HepG2 (cell line): Measurements from ENCODE around the gene ZNF211. TPM values are rescaled to one million over a fixed set of nuclear protein-coding genes. Genes with fewer than 3 reads are reported as not detected.

Source experiments
- CEBPB ChIP-seq: IDR thresholded peaks from 2 replicates; pipeline ENCODE4 v1.6.1; 2011; ENCODE audit warnings: low read depth, low read length, improper control_type of control experiment, borderline replicate concordance
- KDM4B ChIP-seq: sonication (generic); formaldehyde crosslinking; IDR thresholded peaks from 2 replicates; pipeline ENCODE4 v1.4.0; 2020; ENCODE audit warnings: missing genetic modification reagents
- LCORL ChIP-seq, 2 experiments: fragments of 450-650 bp in 1 of 2; sonication (generic) in 1 of 2; formaldehyde crosslinking in 1 of 2; IDR thresholded peaks; 2 replicates each; pipeline versions ENCODE4 v1.5.0 to v1.6.1; 2017 to 2020; ENCODE audit warnings: antibody characterized with exemption in 1 of 2, missing genetic modification reagents in 1 of 2
- MATR3 ChIP-seq: sonication (generic); formaldehyde crosslinking; IDR thresholded peaks from 2 replicates; pipeline ENCODE4 v1.4.0; 2020; ENCODE audit warnings: missing genetic modification reagents
- NFYB ChIP-seq: sonication (generic); formaldehyde crosslinking; IDR thresholded peaks from 2 replicates; pipeline ENCODE4 v1.4.0; 2020; ENCODE audit warnings: missing genetic modification reagents
- NRL ChIP-seq: sonication (generic); formaldehyde crosslinking; IDR thresholded peaks from 2 replicates; pipeline ENCODE4 v1.5.0; 2020; ENCODE audit warnings: missing genetic modification reagents, mild to moderate bottlenecking, moderate library complexity, borderline replicate concordance
- POLR2A ChIP-seq, 2 experiments: IDR thresholded peaks; 2 replicates each; pipeline ENCODE4 v1.6.1; 2011; ENCODE audit warnings: low read depth in 2 of 2, low read length in 2 of 2, mild to moderate bottlenecking in 1 of 2, moderate library complexity in 1 of 2; ENCODE audit not compliant: insufficient read depth in 1 of 2
- SMAD3 ChIP-seq: sonication (generic); formaldehyde crosslinking; IDR thresholded peaks from 2 replicates; pipeline ENCODE4 v1.4.0; 2020; ENCODE audit warnings: missing genetic modification reagents
- SMARCC2 ChIP-seq: fragments of 450-650 bp; IDR thresholded peaks from 2 replicates; pipeline ENCODE4 v1.6.1; 2017; ENCODE audit warnings: antibody characterized with exemption, mild to moderate bottlenecking
- SMARCE1 ChIP-seq: fragments of 450-650 bp; IDR thresholded peaks from 2 replicates; pipeline ENCODE4 v1.6.1; 2017; ENCODE audit warnings: borderline replicate concordance
- U2AF1 ChIP-seq: fragments of 200-400 bp; formaldehyde crosslinking; optimal IDR thresholded peaks from 2 replicates; pipeline ENCODE3; 2017; ENCODE audit warnings: mild to moderate bottlenecking, low read depth, low read length
- ZFY ChIP-seq: sonication (generic); formaldehyde crosslinking; IDR thresholded peaks from 2 replicates; pipeline ENCODE4 v1.4.0; 2020; ENCODE audit warnings: missing genetic modification reagents
- ZNF230 ChIP-seq: sonication (generic); formaldehyde crosslinking; IDR thresholded peaks from 2 replicates; pipeline ENCODE4 v1.4.0; 2020; ENCODE audit warnings: mild to moderate bottlenecking, missing genetic modification reagents
- ZNF274 ChIP-seq: sonication (generic); formaldehyde crosslinking; IDR thresholded peaks from 2 replicates; pipeline ENCODE4 v1.5.1; 2020; ENCODE audit warnings: mild to moderate bottlenecking, missing genetic modification reagents
- ZNF547 ChIP-seq: sonication (generic); formaldehyde crosslinking; IDR thresholded peaks from 2 replicates; pipeline ENCODE4 v1.5.1; 2020; ENCODE audit warnings: mild to moderate bottlenecking, missing genetic modification reagents
- ZNF616 ChIP-seq: sonication (generic); formaldehyde crosslinking; IDR thresholded peaks from 2 replicates; pipeline ENCODE4 v1.5.0; 2020; ENCODE audit warnings: low read depth, mild to moderate bottlenecking, missing genetic modification reagents
- ZNF816 ChIP-seq: sonication (generic); formaldehyde crosslinking; IDR thresholded peaks from 2 replicates; pipeline ENCODE4 v1.8.0; 2022; ENCODE audit warnings: missing genetic modification reagents, mild to moderate bottlenecking, borderline replicate concordance
- ZSCAN29 ChIP-seq: sonication (generic); formaldehyde crosslinking; conservative IDR thresholded peaks from 2 replicates; pipeline ENCODE4 v1.4.0; 2020; ENCODE audit warnings: mild to moderate bottlenecking, missing genetic modification reagents
- polyA plus RNA-seq, 8 experiments: library from polyadenylated mRNA; depleted of rRNA in 3 of 8; stranded (reverse) in 7 of 8; unstranded in 1 of 8; fragments of >200 nt; fragmentation: Illumina TruSeq in 4 of 8; extraction: Trizol in 4 of 8; gene quantifications; 2 replicates each; pipeline versions ENCODE4 v1.2.1 to v1.2.3, GENCODE V29; 2011 to 2016; ENCODE audit warnings: low read depth in 4 of 8, missing spikeins in 1 of 8, mixed read lengths in 1 of 8; ENCODE audit not compliant: insufficient read depth in 1 of 8
- total RNA-seq, 5 experiments: library from RNA; depleted of rRNA; stranded (reverse); fragments of >200 nt; fragmentation: Illumina TruSeq; extraction: Trizol; gene quantifications; 2 replicates each; pipeline ENCODE4 v1.2.3, GENCODE V29; 2016; ENCODE audit warnings: low read depth in 1 of 5
- TF ChIP-seq, protein P1 (sequence below): sonication (generic); formaldehyde crosslinking; IDR thresholded peaks from 2 replicates; pipeline ENCODE4 v1.4.0; 2020; ENCODE audit warnings: mild to moderate bottlenecking, missing genetic modification reagents
- TF ChIP-seq, protein P2 (sequence below): sonication (generic); formaldehyde crosslinking; conservative IDR thresholded peaks from 2 replicates; pipeline ENCODE4 v1.4.0; 2020; ENCODE audit warnings: mild to moderate bottlenecking, missing genetic modification reagents, moderate library complexity
- TF ChIP-seq, protein P3 (sequence below): sonication (generic); formaldehyde crosslinking; IDR thresholded peaks from 2 replicates; pipeline ENCODE4 v1.8.1; 2023; ENCODE audit warnings: missing genetic modification reagents, inconsistent platforms, borderline replicate concordance

Gene ZNF211
- total and polyA plus RNA-seq, 2 of the 13 experiments (the other 11 are each of a cell fraction or from before 2014, with no cell fraction given) = 9.9 to 11.2 TPM

DNA sequence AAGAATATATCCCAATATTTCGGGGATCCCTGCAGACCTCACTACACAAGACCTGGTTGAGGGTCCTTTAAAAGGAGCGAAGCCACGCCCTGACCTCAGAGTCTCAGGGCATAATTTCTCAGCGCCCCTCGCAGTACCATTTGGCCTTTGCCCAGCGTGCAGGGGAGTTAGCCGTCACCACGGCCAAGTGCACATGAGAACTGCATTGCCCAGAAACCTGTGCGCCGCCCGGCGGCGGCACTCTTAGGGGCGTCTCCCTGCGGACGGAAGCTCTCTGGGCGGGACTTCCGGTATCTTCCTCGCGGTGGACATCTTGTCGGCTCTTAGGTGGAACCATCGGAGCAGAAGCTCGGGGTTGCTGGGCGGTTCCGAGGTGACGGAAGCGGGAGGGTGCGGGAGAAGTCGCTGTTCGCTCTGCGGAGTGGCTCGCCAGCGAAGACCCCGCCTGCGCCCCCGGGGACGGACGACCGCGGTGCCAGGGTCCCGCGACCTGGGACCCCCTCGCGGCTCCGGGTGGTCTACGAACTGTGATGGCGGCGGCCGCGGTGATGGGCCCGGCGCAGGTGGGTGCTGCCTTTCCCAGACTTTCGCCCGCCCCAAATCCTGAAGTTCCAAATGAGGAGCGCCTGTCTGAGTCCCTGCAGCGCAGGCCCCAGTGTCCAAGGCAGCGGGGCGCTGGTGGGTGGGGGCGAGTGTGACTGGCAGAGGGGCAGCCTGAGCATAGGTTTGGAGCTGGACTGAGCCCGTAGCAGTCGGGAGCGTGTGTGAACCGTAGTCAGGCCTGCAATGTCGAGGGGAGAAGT is 18.8 kb upstream of the ZNF211 start, which contains the start of gene ZNF134 (continued):
- TF ChIP-seq, protein P1, sequence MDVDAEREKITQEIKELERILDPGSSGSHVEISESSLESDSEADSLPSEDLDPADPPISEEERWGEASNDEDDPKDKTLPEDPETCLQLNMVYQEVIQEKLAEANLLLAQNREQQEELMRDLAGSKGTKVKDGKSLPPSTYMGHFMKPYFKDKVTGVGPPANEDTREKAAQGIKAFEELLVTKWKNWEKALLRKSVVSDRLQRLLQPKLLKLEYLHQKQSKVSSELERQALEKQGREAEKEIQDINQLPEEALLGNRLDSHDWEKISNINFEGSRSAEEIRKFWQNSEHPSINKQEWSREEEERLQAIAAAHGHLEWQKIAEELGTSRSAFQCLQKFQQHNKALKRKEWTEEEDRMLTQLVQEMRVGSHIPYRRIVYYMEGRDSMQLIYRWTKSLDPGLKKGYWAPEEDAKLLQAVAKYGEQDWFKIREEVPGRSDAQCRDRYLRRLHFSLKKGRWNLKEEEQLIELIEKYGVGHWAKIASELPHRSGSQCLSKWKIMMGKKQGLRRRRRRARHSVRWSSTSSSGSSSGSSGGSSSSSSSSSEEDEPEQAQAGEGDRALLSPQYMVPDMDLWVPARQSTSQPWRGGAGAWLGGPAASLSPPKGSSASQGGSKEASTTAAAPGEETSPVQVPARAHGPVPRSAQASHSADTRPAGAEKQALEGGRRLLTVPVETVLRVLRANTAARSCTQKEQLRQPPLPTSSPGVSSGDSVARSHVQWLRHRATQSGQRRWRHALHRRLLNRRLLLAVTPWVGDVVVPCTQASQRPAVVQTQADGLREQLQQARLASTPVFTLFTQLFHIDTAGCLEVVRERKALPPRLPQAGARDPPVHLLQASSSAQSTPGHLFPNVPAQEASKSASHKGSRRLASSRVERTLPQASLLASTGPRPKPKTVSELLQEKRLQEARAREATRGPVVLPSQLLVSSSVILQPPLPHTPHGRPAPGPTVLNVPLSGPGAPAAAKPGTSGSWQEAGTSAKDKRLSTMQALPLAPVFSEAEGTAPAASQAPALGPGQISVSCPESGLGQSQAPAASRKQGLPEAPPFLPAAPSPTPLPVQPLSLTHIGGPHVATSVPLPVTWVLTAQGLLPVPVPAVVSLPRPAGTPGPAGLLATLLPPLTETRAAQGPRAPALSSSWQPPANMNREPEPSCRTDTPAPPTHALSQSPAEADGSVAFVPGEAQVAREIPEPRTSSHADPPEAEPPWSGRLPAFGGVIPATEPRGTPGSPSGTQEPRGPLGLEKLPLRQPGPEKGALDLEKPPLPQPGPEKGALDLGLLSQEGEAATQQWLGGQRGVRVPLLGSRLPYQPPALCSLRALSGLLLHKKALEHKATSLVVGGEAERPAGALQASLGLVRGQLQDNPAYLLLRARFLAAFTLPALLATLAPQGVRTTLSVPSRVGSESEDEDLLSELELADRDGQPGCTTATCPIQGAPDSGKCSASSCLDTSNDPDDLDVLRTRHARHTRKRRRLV (CRISPR knock-in tag) = no peak
- TF ChIP-seq CEBPB (no peak), NRL (CRISPR knock-in tag) (no peak), ZNF230 (0 out of 2 replicates have a peak, but pooled peaks have one; percentile 81), ZFY (CRISPR knock-in tag) (peak; percentile 75), SMARCC2 (no peak), NFYB (CRISPR knock-in tag) (peak; percentile 59), ZNF616 (CRISPR knock-in tag) (no peak), LCORL (IDR thresholded peaks at IDR 0.05) (no peak), LCORL (CRISPR knock-in tag; IDR thresholded peaks at IDR 0.05) (no peak; the same call in 1 of the 2 replicates), U2AF1 (peak; percentile 28), POLR2A (IDR thresholded peaks at IDR 0.05; ENCODE audit: insufficient read depth in 1 of 2, low read depth in 2 of 2, low read length in 2 of 2) (peak; percentile 69 to 73), KDM4B (no peak; the same call in 1 of the 2 replicates), MATR3 (CRISPR knock-in tag) (no peak), ZSCAN29 (CRISPR knock-in tag) (no peak), ZNF816 (CRISPR knock-in tag) (peak; percentile 48; the same call in 1 of the 2 replicates), SMAD3 (peak; percentile 60; the same call in 1 of the 2 replicates), ZNF274 (CRISPR knock-in tag) (peak; percentile 50; the same call in 1 of the 2 replicates), ZNF547 (peak; percentile 41; the same call in 1 of the 2 replicates), SMARCE1 (no peak)
- TF ChIP-seq, protein P2, sequence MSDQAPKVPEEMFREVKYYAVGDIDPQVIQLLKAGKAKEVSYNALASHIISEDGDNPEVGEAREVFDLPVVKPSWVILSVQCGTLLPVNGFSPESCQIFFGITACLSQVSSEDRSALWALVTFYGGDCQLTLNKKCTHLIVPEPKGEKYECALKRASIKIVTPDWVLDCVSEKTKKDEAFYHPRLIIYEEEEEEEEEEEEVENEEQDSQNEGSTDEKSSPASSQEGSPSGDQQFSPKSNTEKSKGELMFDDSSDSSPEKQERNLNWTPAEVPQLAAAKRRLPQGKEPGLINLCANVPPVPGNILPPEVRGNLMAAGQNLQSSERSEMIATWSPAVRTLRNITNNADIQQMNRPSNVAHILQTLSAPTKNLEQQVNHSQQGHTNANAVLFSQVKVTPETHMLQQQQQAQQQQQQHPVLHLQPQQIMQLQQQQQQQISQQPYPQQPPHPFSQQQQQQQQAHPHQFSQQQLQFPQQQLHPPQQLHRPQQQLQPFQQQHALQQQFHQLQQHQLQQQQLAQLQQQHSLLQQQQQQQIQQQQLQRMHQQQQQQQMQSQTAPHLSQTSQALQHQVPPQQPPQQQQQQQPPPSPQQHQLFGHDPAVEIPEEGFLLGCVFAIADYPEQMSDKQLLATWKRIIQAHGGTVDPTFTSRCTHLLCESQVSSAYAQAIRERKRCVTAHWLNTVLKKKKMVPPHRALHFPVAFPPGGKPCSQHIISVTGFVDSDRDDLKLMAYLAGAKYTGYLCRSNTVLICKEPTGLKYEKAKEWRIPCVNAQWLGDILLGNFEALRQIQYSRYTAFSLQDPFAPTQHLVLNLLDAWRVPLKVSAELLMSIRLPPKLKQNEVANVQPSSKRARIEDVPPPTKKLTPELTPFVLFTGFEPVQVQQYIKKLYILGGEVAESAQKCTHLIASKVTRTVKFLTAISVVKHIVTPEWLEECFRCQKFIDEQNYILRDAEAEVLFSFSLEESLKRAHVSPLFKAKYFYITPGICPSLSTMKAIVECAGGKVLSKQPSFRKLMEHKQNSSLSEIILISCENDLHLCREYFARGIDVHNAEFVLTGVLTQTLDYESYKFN (CRISPR knock-in tag) = 0 out of 2 replicates have a peak, but pooled peaks have one; percentile 25
- TF ChIP-seq, protein P3, sequence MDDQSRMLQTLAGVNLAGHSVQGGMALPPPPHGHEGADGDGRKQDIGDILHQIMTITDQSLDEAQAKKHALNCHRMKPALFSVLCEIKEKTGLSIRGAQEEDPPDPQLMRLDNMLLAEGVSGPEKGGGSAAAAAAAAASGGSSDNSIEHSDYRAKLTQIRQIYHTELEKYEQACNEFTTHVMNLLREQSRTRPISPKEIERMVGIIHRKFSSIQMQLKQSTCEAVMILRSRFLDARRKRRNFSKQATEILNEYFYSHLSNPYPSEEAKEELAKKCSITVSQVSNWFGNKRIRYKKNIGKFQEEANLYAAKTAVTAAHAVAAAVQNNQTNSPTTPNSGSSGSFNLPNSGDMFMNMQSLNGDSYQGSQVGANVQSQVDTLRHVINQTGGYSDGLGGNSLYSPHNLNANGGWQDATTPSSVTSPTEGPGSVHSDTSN = no peak
